DOHH2 (cell line): Measurements from ENCODE around the gene PKP3.

ENCODE experiments used
- H3F3A ChIP-seq: fragments of 200-600 bp; sonication (generic), shearing (Covaris generic); 2 replicates; pipeline ENCODE4 v1.6.0; 2016; ENCODE audit warnings: antibody characterized with exemption, mild to moderate bottlenecking; ENCODE audit not compliant: control insufficient read depth, insufficient read depth
- H3K27ac ChIP-seq: fragments of 200-600 bp; sonication (generic); 2 replicates; pipeline ENCODE4 v1.5.1; 2014; ENCODE audit warnings: low read depth, mild to moderate bottlenecking, low read length, moderate library complexity
- H3K27me3 ChIP-seq: fragments of 200-600 bp; sonication (generic); 2 replicates; pipeline ENCODE4 v1.6.1; 2014; ENCODE audit warnings: mild to moderate bottlenecking, low read length, mixed read lengths; ENCODE audit not compliant: control insufficient read depth
- H3K36me3 ChIP-seq: fragments of 200-600 bp; sonication (generic); 2 replicates; pipeline ENCODE4 v1.6.1; 2014; ENCODE audit warnings: mild to moderate bottlenecking, low read length, moderate library complexity, mixed read lengths; ENCODE audit not compliant: control insufficient read depth
- H3K4me1 ChIP-seq: fragments of 200-600 bp; sonication (generic); 2 replicates; pipeline ENCODE4 v1.6.1; 2014; ENCODE audit warnings: mild to moderate bottlenecking, low read length, mixed read lengths; ENCODE audit not compliant: control insufficient read depth
- H3K4me2 ChIP-seq: fragments of 200-600 bp; sonication (generic); 2 replicates; pipeline ENCODE4 v1.6.0; 2014; ENCODE audit warnings: mild to moderate bottlenecking, low read length, moderate library complexity
- H3K4me3 ChIP-seq: fragments of 200-600 bp; sonication (generic); 2 replicates; pipeline ENCODE4 v1.5.1; 2014; ENCODE audit warnings: mild to moderate bottlenecking, low read length, mixed read lengths
- H3K79me2 ChIP-seq: fragments of 200-600 bp; sonication (generic); 2 replicates; pipeline ENCODE4 v1.6.1; 2014; ENCODE audit warnings: mild to moderate bottlenecking, low read length, mixed read lengths; ENCODE audit not compliant: control insufficient read depth
- H3K9me2 ChIP-seq: fragments of 200-600 bp; sonication (generic); replicated peaks from 2 replicates; pipeline ENCODE4 v1.6.1; 2014; ENCODE audit warnings: mild to moderate bottlenecking, low read length, mixed read lengths; ENCODE audit not compliant: control insufficient read depth
- H3K9me3 ChIP-seq: fragments of 200-600 bp; sonication (generic); 2 replicates; pipeline ENCODE4 v1.6.1; 2014; ENCODE audit warnings: antibody characterized with exemption, low read length, mixed read lengths; ENCODE audit not compliant: control insufficient read depth, insufficient read depth
- H4K20me1 ChIP-seq: fragments of 200-600 bp; sonication (generic); 2 replicates; pipeline ENCODE4 v1.6.0; 2014; ENCODE audit warnings: low read depth, mild to moderate bottlenecking, antibody characterized with exemption, low read length, moderate library complexity; ENCODE audit not compliant: control insufficient read depth, insufficient read depth
- EZH2phosphoT487 ChIP-seq: fragments of 200-600 bp; sonication (generic); IDR thresholded peaks from 2 replicates; pipeline ENCODE4 v1.6.1; 2017; ENCODE audit warnings: borderline replicate concordance, mild to moderate bottlenecking, antibody characterized with exemption, low read length, moderate library complexity, mixed read lengths
- TF ChIP-seq, protein P1 (sequence below): fragments of 200-600 bp; sonication (generic); IDR thresholded peaks from one replicate; pipeline ENCODE4 v1.5.1; 2014; ENCODE audit warnings: antibody characterized with exemption, mild to moderate bottlenecking, low read depth, low read length; ENCODE audit not compliant: poor library complexity, severe bottlenecking

PKP3 gene

DNA sequence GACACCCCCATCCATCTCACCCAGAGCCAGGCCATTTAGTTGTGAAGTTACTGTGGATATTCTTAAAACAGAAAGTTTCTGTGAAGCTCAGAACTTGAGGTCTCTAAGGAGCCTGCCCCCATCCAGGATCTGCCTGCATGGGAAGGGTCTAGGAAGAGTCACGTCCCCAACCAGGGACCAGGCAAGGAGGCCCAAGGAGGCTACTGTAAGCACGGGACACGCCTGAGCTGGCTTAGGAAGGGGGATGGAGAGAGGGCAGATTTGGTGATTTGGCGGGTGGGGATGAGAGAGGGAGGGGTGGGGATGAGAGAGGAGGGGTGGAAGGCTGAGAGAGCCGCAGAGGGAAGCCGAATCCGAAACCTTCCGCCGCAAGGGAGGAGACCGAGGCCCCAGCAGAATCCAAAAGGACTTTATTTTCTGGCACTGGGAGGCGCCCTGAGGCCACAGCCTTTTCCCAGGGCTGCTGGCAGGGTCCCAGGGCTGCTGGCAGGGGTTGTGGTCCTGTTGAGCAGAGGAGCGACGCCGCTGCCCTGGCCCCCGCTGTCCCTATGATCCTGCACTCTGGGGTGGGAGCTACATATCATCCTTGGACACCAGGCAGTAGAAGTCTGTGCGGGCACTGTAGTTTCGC is 11.4 kb downstream of the PKP3 start:
- peaks cover 12% of the 10 kb centered on the region for H3K4me1 ChIP-seq
- H3K9me3 ChIP-seq = peaks cover 3% of the 10 kb centered on the region; the same call in 1 of the 2 replicates
- no peak overlapping the region for H3K4me3 ChIP-seq
- no peaks in the 10 kb centered on the region for H3K36me3 ChIP-seq
- H4K20me1 ChIP-seq = no peaks in the 10 kb centered on the region
- no peak overlapping the region for H3K27ac ChIP-seq
- TF ChIP-seq EZH2phosphoT487 = no peak
- TF ChIP-seq, protein P1, sequence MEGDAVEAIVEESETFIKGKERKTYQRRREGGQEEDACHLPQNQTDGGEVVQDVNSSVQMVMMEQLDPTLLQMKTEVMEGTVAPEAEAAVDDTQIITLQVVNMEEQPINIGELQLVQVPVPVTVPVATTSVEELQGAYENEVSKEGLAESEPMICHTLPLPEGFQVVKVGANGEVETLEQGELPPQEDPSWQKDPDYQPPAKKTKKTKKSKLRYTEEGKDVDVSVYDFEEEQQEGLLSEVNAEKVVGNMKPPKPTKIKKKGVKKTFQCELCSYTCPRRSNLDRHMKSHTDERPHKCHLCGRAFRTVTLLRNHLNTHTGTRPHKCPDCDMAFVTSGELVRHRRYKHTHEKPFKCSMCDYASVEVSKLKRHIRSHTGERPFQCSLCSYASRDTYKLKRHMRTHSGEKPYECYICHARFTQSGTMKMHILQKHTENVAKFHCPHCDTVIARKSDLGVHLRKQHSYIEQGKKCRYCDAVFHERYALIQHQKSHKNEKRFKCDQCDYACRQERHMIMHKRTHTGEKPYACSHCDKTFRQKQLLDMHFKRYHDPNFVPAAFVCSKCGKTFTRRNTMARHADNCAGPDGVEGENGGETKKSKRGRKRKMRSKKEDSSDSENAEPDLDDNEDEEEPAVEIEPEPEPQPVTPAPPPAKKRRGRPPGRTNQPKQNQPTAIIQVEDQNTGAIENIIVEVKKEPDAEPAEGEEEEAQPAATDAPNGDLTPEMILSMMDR = no peak
- no peaks in the 10 kb centered on the region for H3K9me2 ChIP-seq
- no peaks in the 10 kb centered on the region for H3F3A ChIP-seq
- H3K4me2 ChIP-seq = no peak overlapping the region
- no peaks in the 10 kb centered on the region for H3K79me2 ChIP-seq
- no peaks in the 10 kb centered on the region for H3K27me3 ChIP-seq

DNA sequence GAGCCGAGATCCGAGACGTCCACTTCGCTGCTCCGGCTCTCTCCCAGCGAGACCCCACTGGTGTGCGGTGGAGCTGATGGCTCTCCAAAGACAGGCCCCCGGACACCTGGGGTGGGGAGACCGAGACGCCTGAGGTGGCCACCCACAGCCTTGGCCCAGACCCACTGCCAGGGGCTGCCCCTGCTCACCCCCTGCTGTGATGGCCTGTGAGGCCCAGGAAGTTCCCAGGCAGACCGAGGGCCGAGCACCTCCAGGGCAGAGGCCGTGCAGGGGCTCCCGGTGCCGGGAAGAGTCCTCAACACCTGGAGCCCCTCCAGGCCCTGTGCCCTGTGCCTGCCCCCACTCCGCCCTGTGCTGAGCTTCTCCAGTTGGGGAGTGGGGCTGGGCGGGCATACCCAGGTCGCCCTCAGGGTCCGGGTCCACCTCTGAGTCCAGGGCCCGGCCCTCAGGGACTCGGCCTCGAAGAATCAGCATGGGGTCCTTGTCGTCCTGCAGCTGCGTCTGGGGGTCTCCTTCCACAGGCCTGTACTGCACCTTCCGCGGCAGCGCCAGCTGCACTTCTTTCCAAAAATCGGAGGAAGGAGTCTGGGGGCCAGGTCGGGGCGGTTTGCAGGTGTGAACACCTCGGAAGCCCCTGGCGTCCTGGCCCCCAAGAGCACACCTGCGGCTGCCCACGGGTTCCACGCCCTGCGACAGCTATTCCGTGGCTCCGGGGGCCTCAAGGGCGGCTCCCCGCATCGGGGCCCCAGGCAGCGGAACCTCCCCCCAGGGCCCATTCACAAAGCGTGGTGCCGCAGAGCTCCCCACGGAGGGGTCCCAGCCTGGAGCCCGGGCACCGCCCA is 12.2 kb downstream of the PKP3 start:
- Histone ChIP-seq H3K27ac (no peak overlapping the region), H3K4me2 (peak overlapping the region; percentile 65), H3K79me2 (no peaks in the 10 kb centered on the region), H3K4me3 (peak overlapping the region; percentile 61), H3K9me2 (no peaks in the 10 kb centered on the region), H4K20me1 (no peaks in the 10 kb centered on the region), H3K27me3 (no peaks in the 10 kb centered on the region), H3F3A (no peaks in the 10 kb centered on the region), H3K9me3 (peaks cover 3% of the 10 kb centered on the region; the same call in 1 of the 2 replicates), H3K4me1 (peaks cover 12% of the 10 kb centered on the region), H3K36me3 (no peaks in the 10 kb centered on the region)
- no peak for TF ChIP-seq EZH2phosphoT487
- TF ChIP-seq, protein P1 = no peak

DNA sequence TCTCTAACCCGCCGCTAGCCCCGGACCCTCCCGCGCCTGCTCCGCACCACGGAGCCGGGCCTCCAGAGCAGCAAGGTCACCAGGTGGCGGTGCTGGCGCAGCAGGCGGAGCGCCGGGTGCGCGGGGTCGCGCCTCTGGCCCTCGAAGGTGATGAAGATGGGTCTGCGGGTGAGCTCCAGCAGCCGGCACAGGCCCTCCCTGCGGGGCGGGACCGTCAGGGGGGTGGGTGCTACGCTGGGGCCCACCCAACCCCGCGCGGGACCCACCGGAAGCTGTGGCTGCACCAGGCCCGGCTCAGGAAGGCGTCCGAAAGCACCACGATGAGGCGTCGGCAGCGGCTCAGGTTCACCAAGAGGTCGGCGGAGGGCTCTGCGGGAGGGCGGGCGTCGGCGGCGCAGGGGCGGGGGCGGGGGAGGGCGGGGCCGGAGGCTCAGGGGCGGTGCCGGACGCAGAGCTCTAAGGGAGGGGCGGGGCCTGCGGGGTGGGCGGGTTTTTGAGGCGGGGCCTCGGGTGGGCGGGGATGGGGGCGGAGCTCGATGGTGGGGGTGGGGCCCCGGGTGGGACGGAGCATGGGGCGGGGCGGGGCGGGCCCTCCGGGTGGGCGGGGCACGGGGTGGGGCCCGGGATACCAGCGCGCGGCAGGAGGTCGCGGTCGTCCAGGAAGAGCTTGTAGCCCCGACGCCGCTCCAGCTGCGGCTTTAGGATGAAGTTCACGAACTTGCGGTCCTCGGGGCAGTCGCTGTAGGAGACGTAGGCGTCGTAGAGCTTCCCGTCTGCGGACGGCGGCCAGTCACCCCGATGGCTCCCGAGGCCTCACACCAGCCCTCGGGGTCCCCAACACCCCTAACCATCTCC is 13.0 kb downstream of the PKP3 start:
- Histone ChIP-seq H3K27me3 (no peaks in the 10 kb centered on the region), H3K9me2 (no peaks in the 10 kb centered on the region), H3K4me3 (peak overlapping the region; percentile 61), H4K20me1 (no peaks in the 10 kb centered on the region), H3K4me2 (peak overlapping the region; percentile 65), H3K4me1 (peaks cover 12% of the 10 kb centered on the region), H3F3A (no peaks in the 10 kb centered on the region), H3K27ac (no peak overlapping the region), H3K79me2 (no peaks in the 10 kb centered on the region), H3K9me3 (peaks cover 3% of the 10 kb centered on the region; the same call in 1 of the 2 replicates), H3K36me3 (no peaks in the 10 kb centered on the region)
- no peak for TF ChIP-seq EZH2phosphoT487
- TF ChIP-seq, protein P1 = peak; percentile 16
